ENCODE results near the gene PLK3.

- TF ChIP-seq CTCF (IDR thresholded peaks at IDR 0.05) (no peak), POLR2A (IDR thresholded peaks at IDR 0.05) (no peak)
Observed at GRCh38 chr1:44808938-44809917, 9.1 kb downstream of the PLK3 start.
